Endothelial cell of umbilical vein (primary cell): ENCODE measurements around the gene CCR7. TPM values are rescaled to one million over a fixed set of nuclear protein-coding genes. Genes with fewer than 3 reads are reported as not detected.

ENCODE experiments used
- BruUV-seq: library from RNA; stranded (reverse); fragments of 400-500 nt; replicated peaks from 2 replicates; lab custom pipeline; 2021; lab: Mats Ljungman, UMichigan
- CTCF ChIA-PET: fragments of 300-600, 350-600 bp; sonication (Branson Sonifier 250); formaldehyde crosslinking; loops from one replicate; lab custom pipeline; 2021; ENCODE audit warnings: antibody characterized with exemption, inconsistent platforms; lab: Charles Lee
- POLR2A ChIA-PET: fragments of 300-600, 350-600 bp; sonication (Branson Sonifier 250); formaldehyde crosslinking; loops from one replicate; lab custom pipeline; 2021; ENCODE audit warnings: antibody characterized with exemption, inconsistent platforms; lab: Charles Lee
- DNase-seq: peaks from one replicate; pipeline ENCODE4 v3.0.0-alpha.2; 2011; ENCODE audit warnings: low read depth, low spot score
- FAIRE-seq: peaks from 2 replicates; lab custom pipeline; 2011; peaks lifted over from hg19 to GRCh38; lab: Jason Lieb, UNC
- H2AFZ ChIP-seq: 2 replicates; pipeline ENCODE4 v1.6.0; 2012; ENCODE audit warnings: low read depth, low read length, control low read depth, inconsistent platforms
- H3K27ac ChIP-seq: 2 replicates; pipeline ENCODE4 v1.5.1; 2011; ENCODE audit warnings: low read depth, mild to moderate bottlenecking, control low read depth, low read length, moderate library complexity; ENCODE audit not compliant: insufficient read depth
- H3K27me3 ChIP-seq, 2 experiments: 2 replicates each; pipeline versions ENCODE4 v1.6.0 to v1.6.1; 2011; ENCODE audit warnings: low read length in 2 of 2, mixed read lengths in 1 of 2; ENCODE audit not compliant: control insufficient read depth in 2 of 2, insufficient read depth in 2 of 2
- H3K36me3 ChIP-seq, 2 experiments: 2 replicates in 1 of 2; 3 replicates in 1 of 2; pipeline ENCODE4 v1.5.1; 2011; ENCODE audit warnings: low read length in 2 of 2, mild to moderate bottlenecking in 1 of 2, moderate library complexity in 1 of 2; ENCODE audit not compliant: control insufficient read depth in 2 of 2, insufficient read depth in 2 of 2; ENCODE audit errors: extremely low read depth in 1 of 2
- H3K4me1 ChIP-seq: 3 replicates; pipeline ENCODE4 v1.5.1; 2011; ENCODE audit warnings: mild to moderate bottlenecking, low read length; ENCODE audit not compliant: control insufficient read depth, insufficient read depth; ENCODE audit errors: extremely low read depth
- H3K4me2 ChIP-seq: 2 replicates; pipeline ENCODE4 v1.6.1; 2011; ENCODE audit warnings: low read length, control low read depth, mixed read lengths; ENCODE audit not compliant: insufficient read depth
- H3K4me3 ChIP-seq, 3 experiments: fragments of 200-600 bp in 1 of 3; sonication (generic), shearing (Covaris generic) in 1 of 3; replicated peaks in 1 of 3; 2 replicates each; pipeline ENCODE4 v1.5.1; 2011 to 2016; ENCODE audit warnings: control low read depth in 3 of 3, low read length in 3 of 3, mild to moderate bottlenecking in 2 of 3, inconsistent platforms in 1 of 3, low read depth in 1 of 3, moderate library complexity in 1 of 3; ENCODE audit not compliant: insufficient read depth in 1 of 3
- H3K79me2 ChIP-seq: 2 replicates; pipeline ENCODE4 v1.6.0; 2012; ENCODE audit warnings: low read length, inconsistent platforms; ENCODE audit not compliant: control insufficient read depth, insufficient read depth
- H3K9ac ChIP-seq: replicated peaks from 2 replicates; pipeline ENCODE3; 2011; ENCODE audit warnings: low read length, control low read depth; ENCODE audit not compliant: insufficient read depth; ENCODE audit errors: extremely low read depth
- H3K9me1 ChIP-seq: replicated peaks from 3 replicates; pipeline ENCODE4 v1.6.0; 2011; ENCODE audit warnings: mild to moderate bottlenecking, low read length; ENCODE audit not compliant: control insufficient read depth, insufficient read depth; ENCODE audit errors: extremely low read depth
- H3K9me3 ChIP-seq: replicated peaks from 2 replicates; pipeline ENCODE4 v1.5.1; 2012; ENCODE audit warnings: low read length, inconsistent platforms; ENCODE audit not compliant: control insufficient read depth, insufficient read depth
- H4K20me1 ChIP-seq: replicated peaks from 2 replicates; pipeline ENCODE3; 2011; ENCODE audit warnings: mild to moderate bottlenecking, low read length; ENCODE audit not compliant: control insufficient read depth, insufficient read depth; ENCODE audit errors: extremely low read depth
- EZH2 ChIP-seq: IDR thresholded peaks from 2 replicates; pipeline ENCODE4 v1.6.1; 2012; ENCODE audit warnings: borderline replicate concordance, low read depth, mild to moderate bottlenecking, moderate library complexity, low read length, inconsistent platforms; ENCODE audit not compliant: severe bottlenecking
- FOS ChIP-seq: IDR thresholded peaks from 2 replicates; pipeline ENCODE4 v1.6.1; 2011; ENCODE audit warnings: mild to moderate bottlenecking, low read length, moderate library complexity, borderline replicate concordance; ENCODE audit not compliant: insufficient read depth
- GATA2 ChIP-seq: IDR thresholded peaks from 2 replicates; pipeline ENCODE4 v1.7.0; 2011; ENCODE audit warnings: low read depth, mild to moderate bottlenecking, moderate library complexity, mixed read lengths, low read length; ENCODE audit not compliant: insufficient read length, insufficient read depth
- JUN ChIP-seq: IDR thresholded peaks from 2 replicates; pipeline ENCODE4 v1.6.1; 2011; ENCODE audit warnings: borderline replicate concordance, low read depth; ENCODE audit not compliant: insufficient read length, insufficient read depth
- MYC ChIP-seq: IDR thresholded peaks from one replicate; pipeline ENCODE4 v1.6.1; 2011; ENCODE audit warnings: mild to moderate bottlenecking, low read depth, low read length
- POLR2A ChIP-seq: IDR thresholded peaks from 2 replicates; pipeline ENCODE4 v1.6.1; 2012; ENCODE audit warnings: low read depth, mild to moderate bottlenecking, control low read depth, low read length
- POLR2AphosphoS5 ChIP-seq: IDR thresholded peaks from 2 replicates; pipeline ENCODE4 v1.6.1; 2012; ENCODE audit warnings: low read depth, mild to moderate bottlenecking, control low read depth, low read length, moderate library complexity; ENCODE audit not compliant: insufficient read depth
- dilution Hi-C: fragments of 300-500 bp; cut with MboI; formaldehyde crosslinking; loops from one replicate; pipeline ENCODE4 v1.15.0; 2019; ENCODE audit warnings: low sequenced_read_pairs; ENCODE audit not compliant: extremely low pct_ligation_motif_present
- intact Hi-C: fragments of 100-400 bp; cut with micrococcal nuclease; formaldehyde crosslinking; loops from one replicate; pipeline ENCODE4 v1.10.0; 2022
- polyA plus RNA-seq, 4 experiments: library from polyadenylated mRNA; depleted of rRNA in 3 of 4; stranded (reverse) in 3 of 4; unstranded in 1 of 4; fragments of >200 nt; gene quantifications; 2 replicates each; pipeline versions ENCODE4 v1.2.1 to v1.2.3, GENCODE V29; 2011 to 2012; ENCODE audit warnings: missing spikeins in 1 of 4
- total RNA-seq: library from RNA; stranded (reverse); gene quantifications from 2 replicates; pipeline ENCODE4 v1.2.3, GENCODE V29; 2021
- TF ChIP-seq, protein P1 (sequence below): IDR thresholded peaks from 2 replicates; pipeline ENCODE4 v1.6.1; 2011; ENCODE audit not compliant: insufficient read depth, insufficient read length
- TF ChIP-seq, protein P2 (sequence below), 2 donors: IDR thresholded peaks; 1 replicate in 1 of 2; 2 replicates in 1 of 2; pipeline ENCODE4 v1.5.1; 2011; ENCODE audit warnings: low read length in 2 of 2, mild to moderate bottlenecking in 2 of 2, moderate library complexity in 2 of 2, control low read depth in 1 of 2, inconsistent platforms in 1 of 2, low read depth in 1 of 2; ENCODE audit not compliant: insufficient read depth in 1 of 2; ENCODE audit errors: extremely low read depth in 1 of 2

CCR7 gene
- total and polyA plus RNA-seq, 2 donors (not counting 3 experiments of a cell fraction or from before 2014, with no cell fraction given) = 0.18 TPM; not detected in 1

DNA sequence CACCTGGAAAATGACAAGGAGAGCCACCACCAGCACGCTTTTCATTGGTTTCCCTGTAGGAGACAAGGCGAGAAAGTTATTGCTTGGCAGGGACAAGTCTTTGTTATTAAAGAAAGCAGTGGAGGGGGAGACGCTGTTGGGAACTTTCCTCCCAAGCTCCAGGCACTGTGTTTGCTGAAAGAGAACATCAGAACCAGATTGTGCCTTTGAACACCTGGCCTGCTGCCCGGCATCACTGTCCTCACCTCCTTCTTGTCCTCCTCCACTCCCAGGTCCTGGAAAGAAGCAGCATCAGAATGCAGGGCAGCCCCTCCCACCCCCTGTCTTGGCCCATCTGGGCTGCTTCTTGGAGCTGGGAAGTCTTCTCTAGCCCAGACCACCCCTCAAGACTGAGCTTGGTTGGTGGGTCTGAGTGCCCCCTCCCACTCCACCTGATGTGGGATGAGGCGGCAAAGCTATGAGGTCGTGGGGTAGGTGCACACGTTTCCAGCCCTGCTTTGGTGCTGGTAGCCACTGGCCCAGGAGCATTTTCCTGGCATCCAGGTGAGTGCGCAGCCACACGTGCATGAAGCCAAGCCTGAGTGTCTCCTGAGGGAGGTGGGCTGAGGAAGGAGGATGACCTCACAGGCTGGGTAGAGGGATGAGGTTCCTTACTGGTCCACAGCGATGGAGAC, 6.2 kb downstream of the CCR7 start:
- ChIA-PET POLR2A (no interaction called here), CTCF (interaction anchor here (1.0 to 12.3 kb wide), 20 partner anchors 11 to 200 kb away, joined by 3 to 304 read pairs (median 7); partner anchors contain the start of genes IGFBP4, TNS4 and TOP2A)
- FAIRE-seq (no peak), DNase-seq (no peak)
- dilution Hi-C loops (no loop called here), intact Hi-C loops (no loop called here)
- Histone ChIP-seq H4K20me1 (no peaks in the 10 kb centered on the region), H3K4me2 (no peak overlapping the region), H3K9me1 (no peaks in the 10 kb centered on the region), H3K4me1 (peaks cover 18% of the 10 kb centered on the region), H2AFZ (no peak overlapping the region), H3K27me3 (peaks cover 7 to 25% of the 10 kb centered on the region in 2 experiments), H3K27ac (no peak overlapping the region), H3K9ac (no peak overlapping the region), H3K36me3 (no peaks in the 10 kb centered on the region), H3K9me3 (no peaks in the 10 kb centered on the region), H3K4me3 (no peak overlapping the region), H3K79me2 (no peaks in the 10 kb centered on the region)
- no TSS peak for BruUV-seq
- TF ChIP-seq POLR2A (no peak), POLR2AphosphoS5 (no peak), MYC (no peak), EZH2 (no peak), GATA2 (no peak), JUN (no peak), FOS (no peak)
- TF ChIP-seq, protein P1, sequence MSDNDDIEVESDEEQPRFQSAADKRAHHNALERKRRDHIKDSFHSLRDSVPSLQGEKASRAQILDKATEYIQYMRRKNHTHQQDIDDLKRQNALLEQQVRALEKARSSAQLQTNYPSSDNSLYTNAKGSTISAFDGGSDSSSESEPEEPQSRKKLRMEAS = no peak
- TF ChIP-seq, protein P2, sequence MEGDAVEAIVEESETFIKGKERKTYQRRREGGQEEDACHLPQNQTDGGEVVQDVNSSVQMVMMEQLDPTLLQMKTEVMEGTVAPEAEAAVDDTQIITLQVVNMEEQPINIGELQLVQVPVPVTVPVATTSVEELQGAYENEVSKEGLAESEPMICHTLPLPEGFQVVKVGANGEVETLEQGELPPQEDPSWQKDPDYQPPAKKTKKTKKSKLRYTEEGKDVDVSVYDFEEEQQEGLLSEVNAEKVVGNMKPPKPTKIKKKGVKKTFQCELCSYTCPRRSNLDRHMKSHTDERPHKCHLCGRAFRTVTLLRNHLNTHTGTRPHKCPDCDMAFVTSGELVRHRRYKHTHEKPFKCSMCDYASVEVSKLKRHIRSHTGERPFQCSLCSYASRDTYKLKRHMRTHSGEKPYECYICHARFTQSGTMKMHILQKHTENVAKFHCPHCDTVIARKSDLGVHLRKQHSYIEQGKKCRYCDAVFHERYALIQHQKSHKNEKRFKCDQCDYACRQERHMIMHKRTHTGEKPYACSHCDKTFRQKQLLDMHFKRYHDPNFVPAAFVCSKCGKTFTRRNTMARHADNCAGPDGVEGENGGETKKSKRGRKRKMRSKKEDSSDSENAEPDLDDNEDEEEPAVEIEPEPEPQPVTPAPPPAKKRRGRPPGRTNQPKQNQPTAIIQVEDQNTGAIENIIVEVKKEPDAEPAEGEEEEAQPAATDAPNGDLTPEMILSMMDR (IDR thresholded peaks at IDR 0.05; ENCODE audit: extremely low read depth in 1 of 2, insufficient read depth in 1 of 2, low read depth in 1 of 2, low read length in 2 of 2) = no peak
